Lower leg skin (tissue), 3 donors: Measurements from ENCODE around the gene BCL2L11.

Experiments
- CTCF ChIP-seq, 3 donors: fragments of 450-650 bp; IDR thresholded peaks; one replicate each; pipeline ENCODE4 v1.5.1; 2016; ENCODE audit warnings: antibody characterized with exemption in 3 of 3, mild to moderate bottlenecking in 3 of 3, moderate library complexity in 2 of 3
- POLR2A ChIP-seq, 2 donors: fragments of 450-650 bp; IDR thresholded peaks; one replicate each; pipeline ENCODE4 v1.6.1; 2016 to 2017; ENCODE audit warnings: antibody characterized with exemption in 2 of 2, mild to moderate bottlenecking in 1 of 2, moderate library complexity in 1 of 2

- TF ChIP-seq CTCF (IDR thresholded peaks at IDR 0.05) (no peak), POLR2A (IDR thresholded peaks at IDR 0.05) (no peak)
These were observed 14.7 kb downstream of the BCL2L11 start for GRCh38 chr2:111135237-111135909.
